Fibroblast of skin of right quadriceps (primary cell): ENCODE measurements around the gene LRRC72.
"Not testable (repeated sequence)": the region's sequence is repeated elsewhere in the genome, so short reads cannot be mapped to it uniquely, and the experiment has no call there.

Experiments
- DNase-seq: peaks from one replicate; pipeline ENCODE4 v3.0.0-alpha.2; 2013

Gene LRRC72

DNA sequence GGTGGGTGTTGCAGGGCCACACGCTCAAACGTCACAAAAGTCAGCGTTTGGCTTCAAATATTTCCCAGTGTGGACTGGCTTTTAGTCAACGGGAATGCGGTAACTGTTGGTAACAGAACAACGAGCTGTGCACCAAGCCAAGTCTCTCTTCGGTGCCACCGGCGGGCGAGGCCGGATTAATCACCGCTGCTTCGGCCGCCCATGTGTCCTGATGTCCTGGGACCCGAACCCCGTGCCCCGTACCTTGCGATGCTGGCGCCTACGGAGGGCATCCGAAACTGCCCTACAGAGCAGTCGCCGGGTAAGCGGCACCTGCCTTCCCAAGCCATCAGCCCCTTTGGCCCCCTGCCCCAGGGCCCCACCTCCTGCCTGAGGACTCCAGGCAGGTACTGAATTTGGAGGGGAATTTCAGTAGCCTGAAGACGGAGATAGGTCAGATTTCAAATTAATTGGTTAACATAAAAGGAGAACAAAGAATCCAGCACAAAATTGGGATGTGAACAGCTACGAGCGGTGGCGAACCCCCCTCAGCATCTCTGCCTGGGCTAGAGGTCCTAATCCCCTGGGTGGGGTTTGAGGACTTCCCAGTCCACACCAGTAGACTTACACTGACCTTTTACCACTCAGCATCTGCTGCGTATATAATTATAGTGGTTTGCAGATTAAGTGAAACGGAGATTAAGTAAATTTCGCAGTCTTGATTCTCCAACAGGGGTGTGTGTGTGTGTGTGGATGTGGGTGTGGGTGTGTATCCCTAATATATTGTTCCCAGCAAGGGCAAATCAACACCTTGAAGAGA lies at the start of gene LRRC72:
LRRC72 (plus strand) TSS at position 84 of the 799 bp plus-strand sequence; CDS start at position 212, 128 bp downstream.
- no peak for DNase-seq

DNA sequence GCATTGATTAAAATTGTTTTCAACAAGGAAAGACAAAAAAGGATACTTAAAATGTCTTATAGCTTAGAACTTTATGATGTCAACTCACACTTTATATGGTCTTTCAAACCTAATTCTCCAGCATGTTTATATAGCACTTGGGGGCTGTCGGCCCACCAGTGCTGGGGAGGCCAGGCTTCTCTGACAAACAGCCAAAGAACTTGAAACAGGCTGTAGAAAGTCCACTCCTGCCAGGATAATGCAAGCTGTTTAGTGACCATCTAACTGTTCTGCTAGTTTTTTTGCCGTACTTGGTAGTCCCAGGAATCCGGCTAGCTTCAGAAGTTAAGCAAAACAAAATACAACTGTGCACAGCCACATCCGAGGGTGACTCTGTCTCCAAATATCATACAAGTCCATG lies 47.5 kb upstream of the LRRC72 start:
- DNase-seq, result no peak

DNA sequence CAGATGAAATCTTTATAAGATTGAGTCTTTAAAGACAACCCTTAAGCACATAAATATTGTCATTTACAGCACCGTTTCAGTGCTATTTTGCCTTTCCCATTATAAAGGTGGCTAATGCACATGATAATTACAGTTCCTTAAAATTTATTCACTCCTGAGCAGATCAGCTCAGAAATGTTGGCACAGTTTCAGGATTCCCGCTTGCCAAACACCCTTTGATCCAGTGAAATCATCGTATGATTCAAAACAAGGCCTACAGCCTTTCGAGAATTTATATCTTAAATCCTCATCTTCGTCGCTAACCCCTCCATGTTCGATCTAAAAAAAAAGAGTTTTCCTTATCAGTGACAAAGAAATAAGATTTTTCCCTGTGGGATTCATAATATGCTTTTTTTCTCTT lies 47.0 kb upstream of the LRRC72 start:
- DNase-seq, result no peak

DNA sequence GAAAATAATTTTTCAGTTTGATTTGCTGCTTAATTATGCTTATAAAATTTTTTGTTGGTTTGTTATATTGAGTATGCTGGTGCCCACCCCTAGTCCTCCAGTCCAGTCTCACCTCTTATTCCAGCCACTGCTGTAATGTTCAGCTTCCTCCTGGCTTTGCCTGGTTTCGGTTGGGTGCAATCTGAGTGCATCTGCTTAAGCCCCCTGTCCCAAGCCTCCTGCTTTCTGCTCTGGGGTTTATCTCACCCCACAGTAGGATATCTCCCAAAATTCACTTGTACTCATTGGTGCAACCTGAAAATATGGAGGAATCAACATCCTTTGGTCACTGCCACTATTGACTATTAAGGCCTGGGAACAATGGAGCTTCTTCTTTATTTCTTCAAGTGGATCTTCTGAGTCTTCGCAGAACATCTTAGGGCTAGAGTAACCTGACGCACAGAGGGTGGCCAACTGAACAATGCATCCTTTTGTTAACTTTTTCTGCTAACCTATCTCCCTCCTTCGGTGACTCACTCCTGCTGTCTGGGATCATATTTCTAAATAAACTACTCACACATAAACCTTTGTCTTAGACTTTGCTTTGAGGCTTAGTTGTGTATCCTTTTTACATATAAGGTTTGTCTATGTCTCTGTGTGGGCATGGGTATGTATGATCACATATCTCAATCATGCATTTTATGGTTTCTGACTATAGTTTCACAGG lies 42.0 kb upstream of the LRRC72 start:
- DNase-seq, result no peak

DNA sequence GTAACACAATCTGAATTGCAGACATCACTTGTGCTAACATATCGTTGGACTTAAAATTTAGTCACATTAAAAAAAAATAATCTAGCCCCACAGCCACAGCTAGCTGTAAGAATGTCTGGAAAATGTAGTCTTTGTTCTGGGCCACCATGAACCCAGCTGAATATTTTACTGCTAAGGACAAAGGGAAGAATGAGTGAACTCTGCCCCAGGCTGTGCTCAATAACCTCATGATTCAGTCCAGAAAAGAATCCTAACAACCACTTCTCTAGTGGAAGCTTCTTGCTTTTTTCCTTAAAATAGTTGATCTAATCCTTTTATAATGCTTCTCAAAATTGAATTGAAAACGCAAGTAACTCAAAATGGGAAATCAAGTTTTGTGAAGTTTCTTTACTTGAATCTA lies 35.5 kb upstream of the LRRC72 start:
- DNase-seq, result no peak

DNA sequence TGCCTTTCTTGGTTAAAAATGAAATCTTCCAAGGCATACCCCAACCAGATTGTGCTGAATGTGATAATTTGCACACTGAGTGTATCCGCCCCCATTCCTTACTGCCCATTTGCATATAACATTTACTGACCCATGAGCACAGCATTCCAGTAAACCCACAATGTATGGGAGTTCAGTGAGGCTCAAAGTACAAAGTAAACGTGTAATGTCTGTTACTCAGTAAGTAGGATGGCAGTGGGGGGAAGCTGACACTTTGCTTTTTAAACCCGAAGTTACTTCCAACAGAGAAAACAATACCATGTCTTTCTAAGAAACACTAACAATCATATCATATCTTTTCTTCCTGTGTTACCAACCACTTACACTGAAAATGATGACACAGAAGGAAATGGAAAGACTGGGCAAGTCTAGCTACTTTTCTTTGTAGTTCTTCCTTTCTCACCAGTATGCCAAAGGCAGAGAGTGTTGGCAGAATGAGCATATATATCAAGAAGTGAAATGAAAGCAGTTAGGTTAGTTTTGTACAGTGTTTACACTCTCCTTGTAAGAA lies 34.0 kb upstream of the LRRC72 start:
- DNase-seq, result peak; percentile 59

DNA sequence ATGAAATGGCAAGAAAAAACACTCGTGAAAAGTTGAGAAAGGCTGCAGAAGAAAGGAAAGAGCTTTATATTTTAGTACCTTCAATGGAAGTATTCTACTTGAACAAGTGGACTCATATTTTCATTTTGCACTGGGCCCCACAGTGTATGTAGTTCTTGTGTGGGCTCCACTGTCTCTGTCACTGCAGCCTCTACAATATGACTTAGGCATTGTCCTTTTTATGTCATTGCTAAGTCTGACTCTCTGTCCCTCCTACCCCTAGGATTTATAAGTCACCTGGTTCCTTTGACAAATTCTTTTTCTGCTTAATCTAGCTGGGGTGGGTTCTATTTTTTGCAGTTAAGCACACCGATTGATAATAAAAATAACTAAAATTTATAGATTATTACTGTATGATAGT lies 33.4 kb upstream of the LRRC72 start:
- no peak for DNase-seq

DNA sequence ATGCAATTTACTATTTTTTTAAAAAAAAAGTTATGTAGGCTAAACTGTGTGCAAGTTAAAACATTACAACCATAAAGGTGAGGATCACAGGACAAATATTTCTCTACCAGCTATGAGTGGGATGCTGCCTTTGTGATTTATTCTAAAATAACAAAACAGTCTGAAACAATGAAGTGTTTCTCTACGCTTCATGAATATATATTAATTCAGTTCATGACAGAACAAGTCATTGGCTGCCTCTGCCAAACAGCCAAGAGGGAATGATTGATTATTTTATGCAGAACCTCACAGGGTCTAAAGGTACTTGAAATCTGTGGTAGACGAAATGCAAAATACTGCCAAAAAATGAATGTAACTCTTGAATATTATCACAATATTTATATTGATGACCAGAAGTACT lies 32.1 kb upstream of the LRRC72 start:
- no peak for DNase-seq

DNA sequence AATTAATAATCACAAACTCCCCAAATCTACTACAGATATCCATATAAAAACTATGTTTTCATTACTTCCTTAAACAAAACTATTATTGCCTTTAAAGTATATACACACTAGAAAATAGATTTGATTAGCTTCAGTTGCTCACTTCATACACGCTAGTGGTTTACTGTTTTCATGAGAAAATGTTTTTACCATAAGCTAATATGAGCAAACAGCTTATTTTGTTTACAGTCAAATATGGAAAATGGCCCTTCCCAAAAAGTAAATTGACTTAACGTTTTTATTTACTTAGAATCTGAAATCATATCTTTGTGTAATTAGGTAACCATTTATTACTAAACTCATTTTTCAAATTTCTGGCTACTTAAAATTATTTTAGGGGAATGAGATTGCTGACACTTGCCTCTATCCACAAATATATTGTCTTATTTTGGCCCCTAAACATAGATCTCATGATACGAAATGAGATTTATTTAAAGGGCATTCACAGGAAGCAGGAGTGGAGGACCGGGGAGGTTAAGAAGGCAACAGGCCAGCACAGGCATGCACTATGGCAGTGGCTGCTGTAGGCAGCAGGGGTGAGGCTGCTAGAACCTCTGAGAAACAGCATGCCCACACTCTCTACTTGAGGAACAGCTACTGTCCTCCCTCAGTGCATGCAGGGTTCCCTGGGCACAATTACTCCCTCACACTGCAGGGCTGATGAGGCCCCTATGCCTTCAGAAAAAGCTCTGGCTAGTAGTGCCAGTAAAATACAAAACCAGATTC lies 31.5 kb upstream of the LRRC72 start:
- no peak for DNase-seq

DNA sequence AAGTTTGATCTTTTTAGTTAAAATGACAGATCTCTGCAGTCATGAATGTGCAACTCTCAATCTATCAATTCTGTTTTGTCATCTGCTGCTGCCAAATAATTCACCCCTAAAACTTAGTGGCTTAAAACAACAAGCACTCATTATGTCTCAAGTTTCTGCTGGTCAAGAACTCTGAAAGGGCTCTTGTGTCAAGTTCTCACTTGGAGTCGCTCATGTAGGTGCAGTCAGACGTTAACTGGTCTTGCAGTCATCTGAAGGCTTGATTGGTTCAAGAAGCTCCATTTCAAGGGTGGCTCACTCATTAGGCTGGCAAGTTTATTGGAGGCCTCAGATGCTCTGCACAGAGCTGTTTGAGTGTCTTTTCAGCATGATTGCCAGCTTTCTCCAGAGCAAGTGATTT lies 28.5 kb upstream of the LRRC72 start:
- DNase-seq, result no peak

DNA sequence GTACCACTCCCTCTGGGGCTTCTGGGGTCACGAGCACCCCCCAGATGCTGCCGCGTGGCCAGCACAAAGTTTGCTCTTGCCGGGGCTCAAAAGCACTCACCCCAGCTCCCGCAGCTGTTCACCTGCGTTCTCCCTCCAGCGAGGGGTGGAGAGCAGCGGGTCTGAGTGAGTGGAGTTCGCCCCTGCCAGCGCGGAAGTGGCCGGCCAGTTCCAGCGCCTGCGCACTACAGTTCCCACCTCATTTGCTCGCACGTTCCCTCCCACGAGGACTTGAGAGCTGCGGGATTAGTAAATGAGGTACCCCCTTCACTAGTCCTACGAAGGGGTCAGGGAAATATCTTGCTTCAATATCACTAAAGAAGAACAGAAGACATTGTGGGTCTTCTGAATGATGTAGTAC lies 24.3 kb upstream of the LRRC72 start:
- DNase-seq, result no peak

DNA sequence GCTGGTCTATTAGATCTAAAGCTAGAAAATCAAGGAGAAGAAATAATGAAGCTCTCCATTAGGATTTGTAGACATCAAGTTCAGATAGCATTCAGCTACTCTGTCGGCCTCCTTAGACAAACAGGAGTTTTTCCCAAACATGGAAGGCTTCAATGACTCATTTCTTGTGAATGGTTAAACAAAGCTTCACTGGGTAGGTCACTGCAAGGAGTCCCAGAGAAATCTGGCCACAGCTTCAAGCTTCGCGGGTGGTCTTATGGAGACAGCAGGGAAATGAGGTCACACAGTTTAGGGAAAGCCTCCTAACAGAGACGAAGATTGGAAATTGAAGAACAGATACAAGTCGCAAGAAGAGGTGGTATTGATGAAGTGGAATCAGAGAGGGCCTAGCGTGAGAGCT lies 22.6 kb upstream of the LRRC72 start:
- DNase-seq, result peak; percentile 69

DNA sequence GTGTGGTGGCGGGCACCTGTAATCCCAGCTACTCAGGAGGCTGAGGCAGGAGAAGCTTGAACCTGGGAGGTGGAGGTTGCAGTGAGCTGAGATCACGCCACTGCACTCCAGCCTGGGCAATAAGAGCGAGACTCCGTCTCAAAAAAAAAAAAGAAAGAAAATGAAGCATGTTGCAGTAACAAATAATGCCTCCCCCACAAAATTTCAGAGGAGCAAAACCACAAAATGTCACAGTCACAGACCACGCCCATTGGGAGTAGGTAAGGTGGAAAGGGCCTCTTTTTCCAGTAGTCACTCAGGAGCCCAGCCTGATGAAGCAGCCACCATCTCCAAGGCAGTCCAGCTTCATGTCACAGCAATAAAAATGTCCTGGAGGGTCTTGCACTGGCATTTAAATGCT lies 20.2 kb upstream of the LRRC72 start:
- DNase-seq, result not testable (repeated sequence)

DNA sequence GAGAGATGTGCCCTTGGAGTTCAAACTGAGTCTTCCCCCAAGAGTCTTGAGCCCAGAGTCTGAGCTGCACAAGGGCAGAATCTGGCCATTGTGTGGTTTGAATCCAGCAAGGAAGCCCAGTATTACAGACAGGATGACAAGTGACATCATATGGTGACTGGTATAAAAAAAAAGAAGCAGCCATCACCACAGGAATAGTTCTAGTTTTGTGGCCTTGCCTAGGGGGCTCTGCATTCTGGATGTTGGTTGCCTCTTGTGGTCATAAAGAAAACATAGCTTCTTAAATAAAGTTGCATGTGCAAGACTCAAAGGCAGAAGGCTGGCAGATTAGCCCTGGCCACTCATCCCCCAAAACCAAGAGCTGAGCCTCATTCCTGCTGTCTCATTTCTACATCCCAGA lies 16.8 kb upstream of the LRRC72 start:
- no peak for DNase-seq

DNA sequence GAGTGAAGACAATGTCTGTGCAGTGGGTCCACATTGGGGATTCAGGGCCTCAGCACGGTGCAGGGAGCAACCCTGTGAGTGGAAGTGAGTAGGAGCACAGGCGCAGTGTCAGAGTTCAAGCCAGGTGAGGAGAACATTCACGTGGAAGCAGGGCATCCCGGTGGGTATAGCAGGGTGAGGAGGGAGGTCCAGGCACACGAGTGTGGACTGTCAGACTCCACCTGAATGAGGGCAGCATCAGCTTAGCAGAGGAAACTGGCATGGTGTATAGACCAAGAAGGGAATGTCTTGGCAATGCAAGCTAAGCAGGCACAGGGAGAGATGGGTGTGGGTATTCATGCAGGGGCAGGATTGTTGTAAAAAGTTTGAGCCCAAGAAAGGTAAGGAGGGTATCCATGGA lies 15.3 kb upstream of the LRRC72 start:
- DNase-seq, result no peak

DNA sequence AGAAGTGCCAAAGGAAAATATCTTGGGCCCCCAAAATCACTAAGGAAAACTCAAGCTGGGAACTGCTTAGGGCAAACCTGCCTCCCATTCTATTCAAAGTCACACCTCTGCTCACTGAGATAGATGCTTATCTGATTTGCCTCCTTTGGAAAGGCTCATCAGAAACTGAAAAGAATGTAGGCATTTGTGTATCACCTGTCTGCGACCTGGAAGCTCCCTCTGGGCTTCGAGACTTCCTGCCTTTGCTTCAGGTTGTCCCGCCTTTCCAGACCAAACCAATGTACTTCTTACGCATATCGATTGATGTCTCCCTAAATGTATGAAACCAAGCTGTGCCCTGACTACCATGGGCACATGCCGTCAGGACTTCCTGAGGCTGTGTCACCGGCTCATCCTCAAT lies 14.5 kb upstream of the LRRC72 start:
- no peak for DNase-seq

DNA sequence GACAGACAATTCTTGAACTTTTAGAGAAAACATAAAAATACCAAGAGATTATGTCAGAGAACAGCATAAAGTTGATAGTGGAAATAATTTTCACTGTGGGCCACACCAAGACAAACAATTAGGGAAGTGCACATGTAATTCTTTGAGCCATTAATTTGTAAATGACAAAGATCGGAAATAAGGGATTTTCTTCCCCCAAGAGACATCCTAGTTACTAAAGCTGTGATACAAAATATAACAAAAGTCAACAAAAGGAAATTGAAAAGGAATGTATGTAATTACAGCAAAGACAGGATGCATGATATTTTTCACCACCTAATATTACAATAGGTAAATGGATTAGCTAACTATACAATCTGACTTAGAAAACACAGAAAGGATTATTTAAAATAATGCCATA lies 12.4 kb upstream of the LRRC72 start:
- no peak for DNase-seq

DNA sequence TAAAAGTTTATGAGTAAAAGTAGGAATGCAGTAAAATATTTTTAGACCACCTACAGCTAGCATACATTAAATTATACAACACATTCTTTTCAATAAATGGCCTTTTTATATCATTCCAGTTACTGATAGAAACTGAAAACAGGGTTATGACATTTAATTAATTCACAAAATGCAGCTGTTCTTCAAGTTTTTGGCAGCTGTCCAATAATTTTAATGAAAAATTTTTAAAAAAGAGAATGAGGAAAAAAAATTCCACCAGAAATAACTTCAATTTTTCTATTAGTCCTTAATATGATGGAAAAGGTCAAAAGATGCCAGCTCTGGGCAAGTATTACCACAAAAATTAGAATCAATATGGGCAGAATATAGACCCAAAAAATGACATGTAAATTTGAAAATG lies 11.9 kb upstream of the LRRC72 start:
- DNase-seq, result no peak

DNA sequence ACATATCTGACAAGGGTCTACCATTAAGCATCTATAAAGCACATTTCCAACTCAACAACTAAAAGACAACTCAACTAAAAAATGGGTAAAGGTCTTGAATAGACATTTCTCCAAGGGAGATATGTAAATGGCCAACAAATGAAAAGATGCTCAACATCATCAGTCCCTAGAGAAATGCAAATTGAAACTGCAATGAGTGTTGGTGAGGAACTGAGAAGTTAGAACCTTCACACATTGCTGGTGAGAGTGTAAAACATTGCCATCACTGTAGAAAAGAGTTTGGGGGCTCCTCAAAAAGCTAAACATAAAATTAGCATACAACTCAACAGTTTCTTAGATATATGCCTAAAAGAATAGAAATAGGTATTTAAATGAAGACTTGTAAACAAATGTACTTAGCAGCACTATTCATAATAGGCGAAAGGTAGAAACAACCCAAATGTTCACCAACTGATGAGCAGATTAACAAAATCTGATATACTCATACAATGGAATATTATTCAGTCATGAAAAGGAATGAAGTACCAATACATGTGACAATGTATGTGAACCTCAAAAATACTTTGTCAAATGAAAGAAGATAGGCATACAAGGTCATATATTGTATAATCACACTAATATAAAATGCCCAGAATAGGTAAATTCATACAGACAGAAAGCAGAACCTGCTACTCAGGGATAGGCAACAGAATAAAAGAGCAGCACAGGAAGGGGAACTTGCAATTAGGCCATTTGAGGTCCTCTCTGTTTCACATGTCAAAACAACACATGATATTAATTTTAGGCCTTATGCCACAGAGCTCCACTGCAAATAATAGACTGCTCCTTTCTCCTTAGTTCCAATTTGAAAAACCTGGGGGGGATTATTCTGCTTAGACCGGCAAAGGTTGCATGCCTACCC lies 10.6 kb upstream of the LRRC72 start:
- DNase-seq, result no peak

DNA sequence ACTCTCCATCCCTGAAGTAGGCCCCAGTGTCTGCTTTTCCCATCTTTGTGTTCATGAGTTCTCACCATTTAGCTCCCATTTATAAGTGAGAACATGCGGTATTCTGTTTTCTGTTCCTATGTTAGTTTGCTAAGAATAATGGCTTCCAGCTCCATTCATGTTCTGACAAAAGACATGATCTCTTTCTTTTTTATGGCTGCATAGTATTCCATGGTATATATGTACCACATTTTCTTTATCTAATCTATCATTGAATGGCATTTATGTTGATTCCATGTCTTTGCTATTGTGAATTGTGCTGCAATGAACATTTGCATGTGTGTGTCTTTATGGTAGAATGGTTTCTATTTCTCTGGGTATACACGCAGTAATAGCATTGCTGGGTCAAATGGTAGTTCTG lies 6.6 kb upstream of the LRRC72 start:
- DNase-seq, result not testable (repeated sequence)

DNA sequence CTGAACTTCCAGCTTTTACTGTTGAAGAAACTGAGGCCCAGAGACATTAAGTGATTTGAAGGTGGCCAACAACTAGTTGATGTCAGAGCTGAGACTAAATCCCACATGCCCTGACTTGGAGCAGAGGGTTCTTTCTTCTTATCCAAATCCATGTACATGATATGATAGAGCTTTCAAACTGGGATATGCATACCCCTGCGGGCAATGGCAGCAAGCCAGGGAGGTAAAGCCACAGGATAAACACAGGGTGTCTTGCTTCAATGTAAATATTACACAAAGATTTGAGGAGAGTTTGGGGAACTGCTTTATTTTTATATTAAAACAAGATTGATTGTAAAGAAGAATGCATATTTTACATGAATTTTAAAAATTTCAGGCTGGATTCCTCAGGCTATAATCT lies 2.3 kb upstream of the LRRC72 start:
- no peak for DNase-seq

DNA sequence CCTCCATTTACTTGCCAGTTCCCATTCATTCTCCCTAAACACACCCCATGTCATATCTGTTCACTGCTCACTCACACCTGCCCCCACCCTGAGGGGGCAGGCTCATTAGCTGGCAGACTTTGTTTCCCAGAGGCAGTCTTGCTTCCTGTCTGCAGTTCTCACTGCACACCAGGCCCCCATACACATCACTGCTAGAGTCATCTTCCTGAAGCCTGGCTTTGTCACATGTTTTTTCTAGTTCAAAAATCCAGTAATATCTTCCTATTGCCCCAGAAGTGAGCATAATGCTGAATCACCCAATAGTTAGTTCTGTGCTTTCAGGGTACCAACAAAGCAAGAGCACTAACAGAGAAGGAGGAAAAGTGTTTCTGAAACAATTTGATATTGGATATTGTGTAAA lies 1.9 kb downstream of the LRRC72 start:
- peak; percentile 2 for DNase-seq
